Astrocyte of the spinal cord (primary cell): ENCODE data around the gene ZNF418.

Experiments used
- DNase-seq: peaks from one replicate; pipeline ENCODE4 v3.0.0; 2011; ENCODE audit warnings: low read depth, low spot score
- H3K4me3 ChIP-seq: 2 replicates; pipeline ENCODE4 v1.5.1; 2011; ENCODE audit warnings: low read depth, mild to moderate bottlenecking, low read length, moderate library complexity
- CTCF ChIP-seq: IDR thresholded peaks from 2 replicates; pipeline ENCODE4 v1.5.1; 2012; ENCODE audit warnings: low read depth, mild to moderate bottlenecking, low read length, inconsistent platforms
- in situ Hi-C: cut with HindIII; loops from 2 replicates; pipeline ENCODE4 v1.10.0; 2017; ENCODE audit warnings: low sequenced_read_pairs

ZNF418 gene

GRCh38 chr19:57934820-57935665, at the start of gene ZNF418:
ZNF418 (minus strand) TSS chr19:57935402; CDS start chr19:57933822, 1,580 bp downstream.
- peak; percentile 83 for DNase-seq
- in situ Hi-C loops: no loop called here
- TF ChIP-seq CTCF: no peak

GRCh38 chr19:57978586-57979289, 43.5 kb upstream of the ZNF418 start:
- TF ChIP-seq CTCF: no peak
- no peak overlapping the region for H3K4me3 ChIP-seq
- in situ Hi-C loops: no loop called here
- DNase-seq: peak; percentile 31

More at GRCh38 chr19:57934820-57935665, at the start of gene ZNF418:
- H3K4me3 ChIP-seq: peak within 1 kb of the TSS; percentile 84

- in situ Hi-C loops: no loop called here
- no peak within 1 kb of the TSS for H3K4me3 ChIP-seq
- DNase-seq: no peak
- no peak for TF ChIP-seq CTCF
These were observed 39.2 kb upstream of the ZNF418 start, which contains the start of gene C19orf18 for GRCh38 chr19:57974434-57974833. C19orf18 (minus strand) TSS chr19:57974534; CDS start chr19:57974432, 102 bp downstream.

- no peak for TF ChIP-seq CTCF
- in situ Hi-C loops: no loop called here
These were observed 29.6 kb upstream of the ZNF418 start for GRCh38 chr19:57964761-57965160.

GRCh38 chr19:57961785-57962184, 26.6 kb upstream of the ZNF418 start:
- H3K4me3 ChIP-seq: no peak overlapping the region
- DNase-seq: no peak
- TF ChIP-seq CTCF: no peak
- in situ Hi-C loops: no loop called here

More at GRCh38 chr19:57964761-57965160, 29.6 kb upstream of the ZNF418 start:
- no peak for DNase-seq
- H3K4me3 ChIP-seq: no peak overlapping the region

GRCh38 chr19:57954996-57955395, 19.8 kb upstream of the ZNF418 start:
- DNase-seq: no peak
- no peak for TF ChIP-seq CTCF
- in situ Hi-C loops: no loop called here
- H3K4me3 ChIP-seq: no peak overlapping the region
